Measurements from ENCODE around the gene CADPS.

The CADPS gene

DNA sequence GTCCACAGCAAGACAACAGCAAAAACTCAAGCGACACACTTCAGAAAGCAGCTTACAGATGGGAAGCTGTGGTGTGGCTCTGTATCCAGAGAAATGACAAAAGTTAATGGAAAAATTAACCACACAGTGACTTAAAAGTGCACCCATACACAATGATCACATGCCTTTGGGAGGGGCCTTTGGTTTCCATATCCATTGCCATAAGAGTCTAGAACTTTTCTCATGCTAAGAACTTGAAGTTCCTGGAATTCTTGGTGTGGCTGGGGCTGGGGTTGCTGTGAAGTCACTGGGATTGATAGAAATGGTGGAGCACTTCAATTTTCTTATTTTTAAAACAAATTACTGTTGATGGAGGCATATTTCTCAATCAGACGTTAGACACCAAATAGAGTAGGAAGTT is 393.3 kb downstream of the CADPS start:
- DNase-seq = no peak

DNA sequence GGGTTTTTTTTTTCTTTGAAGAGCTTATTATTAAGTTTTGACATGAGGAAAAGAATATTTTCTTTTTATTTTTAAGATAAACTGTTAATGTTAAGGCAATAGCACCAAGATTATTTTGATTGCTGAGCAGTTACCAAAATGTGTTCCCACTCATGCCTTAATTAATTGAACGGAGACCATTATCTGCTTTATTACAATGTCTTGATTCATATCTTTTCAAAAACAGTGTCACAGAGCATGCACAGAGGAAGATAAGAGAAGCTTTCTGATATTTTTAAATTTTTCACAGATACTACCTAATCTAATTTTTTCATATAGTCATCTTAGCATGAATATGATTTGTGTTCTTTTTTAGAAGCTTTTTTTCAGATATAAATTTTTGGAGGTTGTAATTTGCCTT is 395.2 kb downstream of the CADPS start:
- no peak for DNase-seq

DNA sequence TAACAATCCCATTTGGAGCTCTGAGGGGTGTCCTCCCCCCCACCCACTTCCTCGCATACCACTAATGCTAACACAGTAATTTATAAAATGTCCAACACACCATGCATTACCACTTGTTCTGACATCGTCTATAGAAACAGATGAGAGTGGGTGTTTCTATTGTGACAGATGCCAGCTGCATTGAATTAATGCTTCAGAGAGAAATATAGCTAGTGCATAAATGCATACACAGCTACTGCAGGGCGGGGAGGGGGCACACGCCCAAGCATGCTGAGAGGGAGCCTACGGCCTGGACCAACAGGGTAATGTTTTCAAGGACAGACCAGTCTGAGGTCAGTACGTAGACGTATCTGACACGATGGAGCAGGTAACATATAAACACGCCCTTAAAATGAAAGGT is 395.9 kb downstream of the CADPS start:
- no peak for DNase-seq

GRCh38 chr3:62475306-62475705 is 399.9 kb downstream of the CADPS start:
- DNase-seq = no peak

DNA sequence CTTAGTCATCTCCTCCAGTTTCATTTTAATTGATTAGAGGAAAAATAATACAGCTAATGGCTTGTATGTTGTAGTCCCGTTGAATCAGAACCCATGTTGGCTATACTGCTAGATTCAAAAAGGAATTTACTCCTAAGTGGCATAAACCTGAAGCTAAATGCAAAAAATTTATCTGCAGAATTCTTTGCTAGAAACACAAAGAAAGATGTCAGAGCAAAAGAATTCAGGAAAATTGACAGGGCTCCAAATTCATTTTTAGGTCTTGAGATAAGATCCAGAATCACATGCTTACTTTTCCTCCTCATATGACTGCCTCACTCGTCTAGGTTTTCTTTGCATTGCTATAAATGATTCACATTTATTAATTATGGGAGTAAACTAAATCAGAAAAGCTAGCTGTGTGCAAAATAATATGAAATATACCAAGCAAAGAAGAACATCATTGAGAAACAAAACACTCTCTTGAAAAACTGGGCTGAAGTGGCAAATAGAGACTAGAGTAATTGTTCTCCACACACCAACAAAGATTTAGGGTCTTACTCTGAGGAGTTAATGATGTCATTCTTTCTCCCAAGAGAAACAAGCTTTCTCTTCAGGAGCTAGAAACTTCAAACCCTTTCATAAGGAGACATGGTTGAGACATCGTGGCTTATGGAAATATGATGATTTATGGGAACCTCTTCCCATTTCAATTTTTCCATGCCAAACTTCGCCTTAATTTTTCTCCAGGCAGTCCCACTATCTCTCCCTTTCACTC is 407.1 kb downstream of the CADPS start:
- no peak for DNase-seq

DNA sequence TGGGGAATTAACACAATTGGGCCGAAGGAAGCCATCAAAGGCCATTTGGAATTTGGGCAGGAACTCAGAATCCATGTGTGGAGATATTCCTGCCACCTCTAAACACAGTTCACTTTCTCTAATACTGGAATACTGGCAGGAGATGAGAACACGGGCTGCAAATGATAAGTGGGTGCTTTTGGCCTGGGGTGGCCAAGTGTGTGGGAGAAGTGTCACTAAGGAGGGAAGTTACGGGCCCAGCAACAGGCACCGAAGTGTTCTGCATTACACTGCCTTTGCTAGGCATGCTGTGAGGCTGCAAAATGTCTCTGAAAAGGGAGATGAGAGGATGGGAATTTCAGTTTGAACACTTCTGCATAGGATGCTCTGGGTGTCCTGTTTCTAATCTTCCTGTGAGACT is 412.4 kb downstream of the CADPS start:
- no peak for DNase-seq

- no peak for DNase-seq
Observed at GRCh38 chr3:62462104-62462762, 413.0 kb downstream of the CADPS start.

DNA sequence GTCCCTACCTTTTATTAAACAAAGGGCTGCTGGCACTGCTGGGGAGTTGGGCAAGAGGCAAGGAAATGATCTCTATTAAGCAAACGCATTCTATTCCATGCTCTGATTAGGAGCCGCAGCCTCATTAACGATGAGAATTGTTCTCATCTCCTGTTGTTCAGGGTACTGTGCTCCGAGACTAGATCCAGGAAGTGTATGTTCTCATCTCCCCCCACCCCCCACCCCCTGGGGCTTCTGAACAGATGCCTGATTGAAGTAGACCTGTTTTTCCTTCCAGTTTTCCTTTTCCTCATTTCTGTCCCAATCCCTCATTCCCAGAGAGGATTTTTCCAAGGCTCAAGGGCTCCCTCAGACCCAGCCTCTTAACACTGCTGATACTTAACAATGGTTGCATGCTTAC is 420.3 kb downstream of the CADPS start:
- DNase-seq = no peak

GRCh38 chr3:62453448-62453847 is 421.8 kb downstream of the CADPS start:
- no peak for DNase-seq

DNA sequence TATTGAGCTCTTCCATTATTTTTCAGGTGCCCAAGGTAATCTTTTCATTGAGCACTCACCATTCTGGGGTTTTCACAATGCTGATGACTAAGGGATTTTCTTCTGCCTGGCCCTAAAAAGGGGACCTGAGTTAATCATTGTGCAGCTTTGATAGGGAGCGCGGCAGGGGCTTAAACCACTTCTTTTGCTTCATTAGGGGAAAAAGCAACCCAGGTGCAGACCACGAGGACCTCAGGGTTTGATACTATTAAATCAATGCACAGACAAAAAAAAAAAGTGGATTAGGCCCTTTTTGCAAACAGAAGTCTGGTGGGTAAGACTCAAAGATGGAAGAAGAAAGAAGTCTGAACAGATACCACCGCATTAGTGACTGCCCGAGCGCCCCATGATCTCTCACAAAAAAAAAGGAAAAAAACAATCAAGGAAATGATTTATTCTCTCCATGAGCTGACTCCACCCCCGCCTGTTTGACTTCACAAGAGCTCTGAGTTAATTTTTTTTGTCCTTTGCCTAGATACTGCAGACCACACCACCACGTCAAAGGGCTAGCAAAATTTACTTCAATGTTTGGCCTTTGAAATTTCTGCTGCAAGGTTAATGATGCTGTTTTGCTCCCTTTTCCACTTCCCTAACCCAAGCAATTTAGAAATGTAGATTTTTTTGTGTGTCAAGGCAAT is 423.9 kb downstream of the CADPS start:
- DNase-seq = no peak

DNA sequence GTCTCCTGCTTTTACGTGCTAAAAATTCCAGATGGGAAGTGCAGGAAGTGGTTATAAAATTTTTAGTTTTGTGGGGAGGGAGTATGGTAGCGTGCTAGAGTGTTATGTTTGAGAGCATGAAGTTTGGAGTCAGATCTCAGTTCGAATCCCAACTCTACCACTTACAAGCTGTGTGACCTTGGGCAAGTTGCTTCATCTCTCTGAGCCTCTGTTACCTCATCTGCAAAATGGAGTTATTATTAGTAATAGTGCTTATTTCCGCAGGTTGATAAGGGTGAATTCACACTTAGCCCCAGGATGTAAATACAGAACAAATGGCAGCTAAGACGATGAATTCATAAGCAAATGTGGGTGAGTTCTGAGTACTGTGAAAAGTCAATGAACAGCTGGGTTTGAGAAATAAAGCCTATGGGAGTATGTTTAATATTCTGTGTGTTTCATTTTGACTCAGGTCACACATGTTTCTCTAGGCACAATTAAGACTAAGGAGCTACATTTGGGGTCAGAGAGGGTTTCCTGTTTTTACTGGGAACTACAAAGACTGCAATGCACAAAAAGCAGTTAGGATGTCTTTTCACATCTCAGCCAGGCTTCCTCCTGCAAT is 428.8 kb downstream of the CADPS start:
- DNase-seq = no peak

DNA sequence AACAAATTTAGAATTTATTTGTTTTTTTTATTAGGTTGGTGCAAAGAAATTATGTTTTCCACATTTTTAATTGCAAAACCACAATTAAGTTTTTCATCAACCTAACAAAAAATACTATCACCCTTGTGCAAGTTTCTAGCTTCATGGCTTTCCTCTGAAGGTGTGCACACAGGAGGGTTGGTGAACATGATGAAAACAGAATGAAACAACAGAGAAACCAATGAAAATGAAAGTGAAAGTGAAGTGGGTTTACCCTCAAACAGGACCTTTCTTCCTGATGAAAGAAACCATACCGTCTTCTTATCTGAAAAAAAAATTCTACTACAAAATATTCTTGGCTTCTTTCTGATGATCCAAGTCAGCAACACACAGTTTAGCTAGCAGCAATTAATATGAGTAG is 429.9 kb downstream of the CADPS start:
- no peak for DNase-seq

GRCh38 chr3:62439978-62440377 is 435.2 kb downstream of the CADPS start:
- no peak for DNase-seq

GRCh38 chr3:62439176-62439813 is 435.9 kb downstream of the CADPS start:
- DNase-seq = no peak

GRCh38 chr3:62436785-62437184 is 438.4 kb downstream of the CADPS start:
- no peak for DNase-seq

DNA sequence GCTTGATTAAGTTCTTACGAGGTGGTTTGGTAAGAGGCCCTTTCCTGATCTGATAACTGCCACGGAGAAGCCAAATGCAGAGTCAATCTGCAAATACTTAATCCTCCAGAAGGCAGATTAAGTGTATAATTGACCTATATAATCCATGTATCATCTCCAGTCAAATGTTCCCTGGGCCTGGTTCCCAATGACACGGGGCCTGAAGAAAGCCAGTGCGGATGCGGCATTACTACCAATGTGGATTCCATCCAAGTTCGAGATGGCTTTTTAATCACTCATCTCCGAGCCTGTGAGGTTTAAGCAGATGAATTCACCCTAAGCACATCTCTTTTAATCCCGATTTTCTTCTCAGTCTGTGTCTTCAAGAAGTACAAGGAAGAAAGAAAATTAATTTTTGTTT is 441.8 kb downstream of the CADPS start:
- DNase-seq = no peak

GRCh38 chr3:62421207-62421606 is 454.0 kb downstream of the CADPS start:
- DNase-seq = no peak

- no peak for DNase-seq
Observed at GRCh38 chr3:62416144-62416543, 459.1 kb downstream of the CADPS start.

DNA sequence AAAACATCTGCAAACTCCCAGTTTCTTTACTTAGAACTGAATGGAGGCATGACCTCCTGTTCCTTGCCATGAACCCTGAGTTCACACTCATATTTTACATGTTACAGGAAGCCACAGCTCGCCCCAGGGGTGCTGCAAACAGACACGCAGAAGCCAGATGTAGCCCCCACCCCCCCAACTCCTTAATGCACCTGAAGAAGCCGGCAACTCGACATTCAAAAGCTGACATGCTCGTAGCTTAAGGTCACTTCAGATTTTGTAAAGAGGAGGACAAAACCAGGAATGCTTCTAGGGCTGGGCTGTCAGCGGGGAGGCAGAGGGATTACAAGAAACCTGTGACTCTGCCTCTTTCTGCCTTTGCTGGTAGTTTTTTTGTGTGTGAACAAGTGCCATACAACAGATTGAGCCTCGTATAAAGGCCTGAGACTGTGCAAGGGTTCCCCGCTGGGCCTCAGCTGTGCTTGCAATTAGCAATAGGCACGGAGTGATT is 459.9 kb downstream of the CADPS start:
- no peak for DNase-seq

DNA sequence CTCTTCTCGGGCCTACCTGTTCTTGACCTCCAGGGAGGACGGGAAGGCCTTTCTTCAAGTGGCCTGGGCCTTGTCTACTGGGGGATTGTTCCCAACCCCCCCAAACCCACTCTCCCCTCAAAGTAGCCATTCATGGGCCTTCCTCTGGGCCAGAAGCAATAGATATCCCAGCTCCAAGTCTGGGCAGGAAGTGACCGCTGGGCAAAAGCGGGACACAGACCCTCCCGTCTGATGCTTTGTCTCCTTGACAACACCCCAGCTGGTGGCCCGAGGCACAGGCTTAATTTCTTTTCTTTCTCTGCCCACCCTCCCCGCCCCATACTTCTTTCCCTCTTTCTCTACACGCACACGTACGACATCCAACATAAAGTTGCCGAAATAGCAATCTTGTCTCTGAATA is 460.4 kb downstream of the CADPS start:
- no peak for DNase-seq

DNA sequence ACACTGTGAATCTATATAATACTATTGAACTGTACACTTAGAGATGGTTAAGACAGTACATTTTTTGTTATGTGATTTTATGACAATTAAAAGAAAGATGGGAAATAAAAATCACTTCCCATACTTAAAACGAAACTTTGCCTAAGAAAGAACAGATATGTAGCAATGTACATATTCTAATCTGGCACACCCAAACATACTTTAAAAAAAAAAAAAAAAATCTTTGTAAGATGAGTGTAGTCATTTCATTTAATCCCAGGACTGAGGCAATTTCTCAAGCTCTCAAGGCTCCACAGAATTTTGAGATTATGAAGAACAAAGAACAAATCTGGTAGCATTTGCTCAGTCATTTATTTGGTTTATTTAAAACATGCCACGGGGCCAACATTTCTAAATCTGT is 461.5 kb downstream of the CADPS start:
- no peak for DNase-seq

DNA sequence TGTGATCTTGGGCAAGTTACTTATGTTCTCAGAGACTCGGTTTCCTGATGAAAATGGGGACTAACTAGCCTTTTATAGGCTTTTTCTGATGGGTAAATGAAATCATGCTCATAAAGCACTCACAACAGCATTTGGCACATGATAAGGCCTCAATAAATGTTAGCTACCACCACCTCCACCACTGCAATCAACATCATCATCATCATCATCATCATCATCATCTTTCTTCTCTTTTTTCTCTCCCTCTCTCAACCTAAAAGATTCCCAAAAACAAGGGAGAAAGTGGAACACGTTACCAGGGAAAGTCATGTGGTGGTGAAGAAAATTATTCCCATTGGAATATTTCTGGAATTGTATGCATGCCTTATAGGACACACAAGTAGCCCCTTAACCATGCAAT is 468.3 kb downstream of the CADPS start:
- DNase-seq = no peak

GRCh38 chr3:62405566-62405965 is 469.6 kb downstream of the CADPS start:
- DNase-seq = no peak
